Thoracic aorta (tissue), 2 donors: ENCODE results near the gene CHRM1. TPM values are rescaled to one million over a fixed set of nuclear protein-coding genes. Genes with fewer than 3 reads are reported as not detected.

Experiments used
- ATAC-seq: fragments of 150-250 bp; one replicate; pipeline ENCODE4 v1.8.0; 2017; ENCODE audit warnings: low read depth; ENCODE audit not compliant: insufficient number of reproducible peaks, low FRiP score
- DNase-seq: peaks from one replicate; pipeline ENCODE4 v3.0.0-alpha.2; 2020; ENCODE audit warnings: low spot score
- H3K27ac ChIP-seq, 2 donors: fragments of 200-600 bp; sonication (generic); 1 replicate in 1 of 2; 2 replicates in 1 of 2; pipeline ENCODE4 v1.5.1; 2016; ENCODE audit warnings: mild to moderate bottlenecking in 2 of 2, moderate library complexity in 2 of 2
- H3K27me3 ChIP-seq: fragments of 200-600 bp; sonication (generic); replicated peaks from 2 replicates; pipeline ENCODE4 v1.6.0; 2016; ENCODE audit warnings: mild to moderate bottlenecking; ENCODE audit not compliant: insufficient read depth
- H3K36me3 ChIP-seq: fragments of 200-600 bp; sonication (generic); one replicate; pipeline ENCODE4 v1.5.1; 2016
- H3K4me1 ChIP-seq, 2 donors: fragments of 200-600 bp; sonication (generic); 1 replicate in 1 of 2; 2 replicates in 1 of 2; pipeline versions ENCODE4 v1.5.1 to v1.6.0; 2016; ENCODE audit warnings: low read depth in 2 of 2, mild to moderate bottlenecking in 1 of 2; ENCODE audit not compliant: control insufficient read depth in 1 of 2
- H3K4me3 ChIP-seq: fragments of 200-600 bp; sonication (generic); 2 replicates; pipeline ENCODE4 v1.5.1; 2016; ENCODE audit warnings: mild to moderate bottlenecking
- H3K9me3 ChIP-seq: fragments of 200-600 bp; sonication (generic); 2 replicates; pipeline ENCODE4 v1.5.1; 2016
- total RNA-seq, 2 donors: library from RNA; depleted of rRNA; stranded (reverse); fragments of >200 nt; gene quantifications; one replicate each; pipeline versions ENCODE4 v1.1.0 to v1.2.3, GENCODE V29; 2016
- TF ChIP-seq, protein P1 (sequence below): fragments of 200-600 bp; sonication (generic); IDR thresholded peaks from one replicate; pipeline ENCODE4 v1.5.1; 2019; ENCODE audit warnings: antibody characterized with exemption

Gene CHRM1
- total RNA-seq, 2 donors from 2014 or later, result not detected

GRCh38 chr11:62882431-62882749 is 38.8 kb downstream of the CHRM1 start:
- no peaks in the 10 kb centered on the region for H3K9me3 ChIP-seq
- no peak for DNase-seq
- no peak for ATAC-seq
- H3K4me3 ChIP-seq, result peak overlapping the region; percentile 79
- H3K27me3 ChIP-seq, result no peaks in the 10 kb centered on the region
- peak overlapping the region; percentile 93 to 98 for H3K27ac ChIP-seq
- peaks cover 48% of the 10 kb centered on the region for H3K36me3 ChIP-seq
- peaks cover 31 to 61% of the 10 kb centered on the region in 2 donors for H3K4me1 ChIP-seq
- TF ChIP-seq, protein P1, sequence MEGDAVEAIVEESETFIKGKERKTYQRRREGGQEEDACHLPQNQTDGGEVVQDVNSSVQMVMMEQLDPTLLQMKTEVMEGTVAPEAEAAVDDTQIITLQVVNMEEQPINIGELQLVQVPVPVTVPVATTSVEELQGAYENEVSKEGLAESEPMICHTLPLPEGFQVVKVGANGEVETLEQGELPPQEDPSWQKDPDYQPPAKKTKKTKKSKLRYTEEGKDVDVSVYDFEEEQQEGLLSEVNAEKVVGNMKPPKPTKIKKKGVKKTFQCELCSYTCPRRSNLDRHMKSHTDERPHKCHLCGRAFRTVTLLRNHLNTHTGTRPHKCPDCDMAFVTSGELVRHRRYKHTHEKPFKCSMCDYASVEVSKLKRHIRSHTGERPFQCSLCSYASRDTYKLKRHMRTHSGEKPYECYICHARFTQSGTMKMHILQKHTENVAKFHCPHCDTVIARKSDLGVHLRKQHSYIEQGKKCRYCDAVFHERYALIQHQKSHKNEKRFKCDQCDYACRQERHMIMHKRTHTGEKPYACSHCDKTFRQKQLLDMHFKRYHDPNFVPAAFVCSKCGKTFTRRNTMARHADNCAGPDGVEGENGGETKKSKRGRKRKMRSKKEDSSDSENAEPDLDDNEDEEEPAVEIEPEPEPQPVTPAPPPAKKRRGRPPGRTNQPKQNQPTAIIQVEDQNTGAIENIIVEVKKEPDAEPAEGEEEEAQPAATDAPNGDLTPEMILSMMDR, result no peak

GRCh38 chr11:62881579-62882430 is 39.4 kb downstream of the CHRM1 start:
- Histone ChIP-seq H3K27me3 (no peaks in the 10 kb centered on the region), H3K36me3 (peaks cover 42% of the 10 kb centered on the region), H3K4me1 (peaks cover 31 to 61% of the 10 kb centered on the region in 2 donors), H3K4me3 (peak overlapping the region; percentile 79), H3K27ac (peak overlapping the region; percentile 93 to 98), H3K9me3 (no peaks in the 10 kb centered on the region)
- TF ChIP-seq, protein P1, result no peak
- peak; percentile 89 for DNase-seq
- ATAC-seq, result peak; percentile 71

- H3K27me3 ChIP-seq, result no peaks in the 10 kb centered on the region
- H3K4me3 ChIP-seq, result peak within 1 kb of the TSS; percentile 79
- TF ChIP-seq, protein P1, result peak; percentile 71
- peak; percentile 60 for ATAC-seq
- no peaks in the 10 kb centered on the region for H3K9me3 ChIP-seq
- peak within 1 kb of the TSS; percentile 93 to 98 for H3K27ac ChIP-seq
- H3K36me3 ChIP-seq, result peaks cover 34% of the 10 kb centered on the region
- peak; percentile 46 for DNase-seq
- H3K4me1 ChIP-seq, result peaks cover 31 to 58% of the 10 kb centered on the region in 2 donors
Measured at GRCh38 chr11:62880803-62881578, 40.2 kb downstream of the CHRM1 start, which contains the start of gene SLC3A2. TSS of gene SLC3A2 (plus strand) at chr11:62880896. CDS start at chr11:62881024, 128 bp downstream.

- peak; percentile 43 for ATAC-seq
- peaks cover 27% of the 10 kb centered on the region for H3K36me3 ChIP-seq
- peak overlapping the region; percentile 79 for H3K4me3 ChIP-seq
- H3K27ac ChIP-seq, result peak overlapping the region; percentile 93 to 98
- peak; percentile 55 for DNase-seq
- H3K27me3 ChIP-seq, result no peaks in the 10 kb centered on the region
- no peaks in the 10 kb centered on the region for H3K9me3 ChIP-seq
- H3K4me1 ChIP-seq, result peaks cover 31 to 51% of the 10 kb centered on the region in 2 donors
- TF ChIP-seq, protein P1, result no peak
Measured at GRCh38 chr11:62880231-62880802, 40.8 kb downstream of the CHRM1 start.
